Hepatocyte (in vitro differentiated cells): ENCODE measurements around the gene TWIST1. TPM values are rescaled to one million over a fixed set of nuclear protein-coding genes. Genes with fewer than 3 reads are reported as not detected.

Experiments used
- DNase-seq: peaks from one replicate; pipeline ENCODE4 v3.0.0-alpha.2; 2016; ENCODE audit warnings: low spot score
- H2AFZ ChIP-seq: fragments of 200-600 bp; sonication (generic); 2 replicates; pipeline ENCODE4 v1.6.0; 2016; ENCODE audit warnings: antibody characterized with exemption, mild to moderate bottlenecking
- H3K27ac ChIP-seq: fragments of 200-600 bp; sonication (generic); 2 replicates; pipeline ENCODE4 v1.5.1; 2016; ENCODE audit warnings: mild to moderate bottlenecking
- H3K27me3 ChIP-seq: fragments of 200-600 bp; sonication (generic); 2 replicates; pipeline ENCODE4 v1.6.1; 2016
- H3K36me3 ChIP-seq: fragments of 200-600 bp; sonication (generic); replicated peaks from 2 replicates; pipeline ENCODE4 v1.5.1; 2016; ENCODE audit warnings: low read depth; ENCODE audit not compliant: insufficient read depth
- H3K4me1 ChIP-seq: fragments of 200-600 bp; sonication (generic); 2 replicates; pipeline ENCODE4 v1.5.1; 2016; ENCODE audit warnings: mild to moderate bottlenecking, moderate library complexity; ENCODE audit not compliant: insufficient read depth
- H3K4me2 ChIP-seq: fragments of 200-600 bp; sonication (generic); 2 replicates; pipeline ENCODE4 v1.6.0; 2016
- H3K4me3 ChIP-seq: fragments of 200-600 bp; sonication (generic); 2 replicates; pipeline ENCODE4 v1.5.1; 2016; ENCODE audit warnings: mild to moderate bottlenecking
- H3K79me2 ChIP-seq: fragments of 200-600 bp; sonication (generic); 2 replicates; pipeline ENCODE4 v1.6.0; 2017; ENCODE audit warnings: mild to moderate bottlenecking
- H3K9me2 ChIP-seq: fragments of 200-600 bp; sonication (generic); replicated peaks from 2 replicates; pipeline ENCODE4 v1.6.0; 2017; ENCODE audit warnings: mild to moderate bottlenecking; ENCODE audit not compliant: insufficient read depth
- H3K9me3 ChIP-seq: fragments of 200-600 bp; sonication (generic); 2 replicates; pipeline ENCODE4 v1.5.1; 2016; ENCODE audit warnings: low read depth, mild to moderate bottlenecking
- H4K20me1 ChIP-seq: fragments of 200-600 bp; sonication (generic); 2 replicates; pipeline ENCODE4 v1.6.0; 2016; ENCODE audit warnings: mild to moderate bottlenecking; ENCODE audit not compliant: insufficient read depth, poor library complexity, severe bottlenecking
- CTCF ChIP-seq: fragments of 200-600 bp; sonication (generic); IDR thresholded peaks from 2 replicates; pipeline ENCODE4 v1.5.1; 2016; ENCODE audit warnings: antibody characterized with exemption, mild to moderate bottlenecking; ENCODE audit not compliant: poor library complexity
- EZH2 ChIP-seq: fragments of 200-600 bp; sonication (generic); IDR thresholded peaks from 2 replicates; pipeline ENCODE4 v1.6.1; 2016; ENCODE audit warnings: antibody characterized with exemption, mild to moderate bottlenecking, borderline replicate concordance
- EZH2phosphoT487 ChIP-seq: fragments of 200-600 bp; sonication (generic); IDR thresholded peaks from one replicate; pipeline ENCODE4 v1.6.1; 2018; ENCODE audit warnings: antibody characterized with exemption, mild to moderate bottlenecking, low read depth, moderate library complexity; ENCODE audit not compliant: unreplicated experiment, severe bottlenecking
- WGBS: methylation state at CpG from one replicate; pipeline ENCODE4 v1.1.6; 2016; ENCODE audit warnings: low lambda C conversion rate; ENCODE audit errors: missing lambda C conversion rate; 5-methylcytosine and 5-hydroxymethylcytosine counted together
- polyA plus RNA-seq: library from polyadenylated mRNA; unstranded; fragments of >200 nt; fragmentation: Nextera tagmentation; extraction: Ambion mirVana; gene quantifications from 2 replicates; pipeline ENCODE4 v1.2.1, GENCODE V29; 2016
- total RNA-seq: library from RNA; depleted of rRNA; stranded (reverse); fragments of >200 nt; gene quantifications from 2 replicates; pipeline ENCODE4 v1.2.3, GENCODE V29; 2014

The TWIST1 gene
- total and polyA plus RNA-seq, 2 experiments from 2014 or later = 23.2 to 24.7 TPM

- Histone ChIP-seq H2AFZ (no peak overlapping the region), H3K36me3 (no peaks in the 10 kb centered on the region), H3K9me2 (no peaks in the 10 kb centered on the region), H3K4me1 (peaks cover 23% of the 10 kb centered on the region), H4K20me1 (peaks cover 22% of the 10 kb centered on the region), H3K9me3 (no peaks in the 10 kb centered on the region), H3K27me3 (peaks cover 97% of the 10 kb centered on the region), H3K79me2 (peaks cover 54% of the 10 kb centered on the region), H3K27ac (peak overlapping the region; percentile 91), H3K4me3 (peak overlapping the region; percentile 53), H3K4me2 (peak overlapping the region; percentile 89)
- DNase-seq = no peak
- WGBS = 12% methylated on average over 15 of the region's 15 CpGs
- TF ChIP-seq CTCF (no peak), EZH2 (no peak), EZH2phosphoT487 (no peak)
These were observed 5.8 kb downstream of the TWIST1 start for GRCh38 chr7:19111474-19112273.

- DNase-seq = no peak
- Histone ChIP-seq H2AFZ (no peak overlapping the region), H3K27ac (peak overlapping the region; percentile 91), H3K36me3 (no peaks in the 10 kb centered on the region), H4K20me1 (peaks cover 16% of the 10 kb centered on the region), H3K27me3 (peaks cover 99% of the 10 kb centered on the region), H3K4me2 (peak overlapping the region; percentile 89), H3K9me2 (no peaks in the 10 kb centered on the region), H3K4me3 (no peak overlapping the region), H3K79me2 (peaks cover 51% of the 10 kb centered on the region), H3K9me3 (no peaks in the 10 kb centered on the region), H3K4me1 (peaks cover 31% of the 10 kb centered on the region)
- WGBS = 12% methylated on average over 6 of the region's 6 CpGs
- no peak for TF ChIP-seq EZH2phosphoT487
- no peak for TF ChIP-seq EZH2
- TF ChIP-seq CTCF = no peak
These were observed 6.7 kb downstream of the TWIST1 start for GRCh38 chr7:19110776-19111175.

GRCh38 chr7:19110026-19110730 is 7.3 kb downstream of the TWIST1 start:
- Histone ChIP-seq H3K27ac (peak overlapping the region; percentile 91), H3K4me2 (peak overlapping the region; percentile 89), H3K27me3 (peaks cover 97% of the 10 kb centered on the region)

More at GRCh38 chr7:19110026-19110730, 7.3 kb downstream of the TWIST1 start:
- Histone ChIP-seq H3K4me1 (peaks cover 31% of the 10 kb centered on the region), H3K4me3 (no peak overlapping the region), H3K9me3 (no peaks in the 10 kb centered on the region), H3K36me3 (no peaks in the 10 kb centered on the region), H3K79me2 (peaks cover 46% of the 10 kb centered on the region), H4K20me1 (peaks cover 10% of the 10 kb centered on the region), H3K9me2 (no peaks in the 10 kb centered on the region), H2AFZ (no peak overlapping the region)
- no peak for DNase-seq
- 19% methylated on average over 11 of the region's 11 CpGs for WGBS
- TF ChIP-seq EZH2phosphoT487 = no peak
- TF ChIP-seq EZH2 = peak; percentile 56
